Liver (tissue), 9 donors: ENCODE data around the gene VAPA. TPM values are rescaled to one million over a fixed set of nuclear protein-coding genes. Genes with fewer than 3 reads are reported as not detected.

Source experiments
- DNase-seq: peaks from one replicate; pipeline ENCODE4 v3.0.0-alpha.2; 2017; ENCODE audit warnings: low spot score
- H3K27ac ChIP-seq, 2 donors: one replicate each; pipeline ENCODE4 v1.7.0; 2013; ENCODE audit warnings: inconsistent platforms in 2 of 2, low read length in 2 of 2, control low read depth in 1 of 2, low read depth in 1 of 2, mild to moderate bottlenecking in 1 of 2
- H3K27me3 ChIP-seq, 4 donors: one replicate each; pipeline versions ENCODE4 v1.6.1 to v1.7.0; 2013; ENCODE audit warnings: low read length in 3 of 4, inconsistent platforms in 1 of 4, mild to moderate bottlenecking in 1 of 4, moderate library complexity in 1 of 4; ENCODE audit not compliant: control insufficient read depth in 4 of 4, insufficient read depth in 4 of 4
- H3K36me3 ChIP-seq, 4 donors: one replicate each; pipeline versions ENCODE4 v1.6.1 to v1.7.0; 2013; ENCODE audit warnings: low read length in 3 of 4, mild to moderate bottlenecking in 3 of 4, low read depth in 1 of 4, moderate library complexity in 1 of 4; ENCODE audit not compliant: control insufficient read depth in 4 of 4, insufficient read depth in 3 of 4
- H3K4me1 ChIP-seq, 4 donors: one replicate each; pipeline versions ENCODE4 v1.6.1 to v1.7.0; 2013; ENCODE audit warnings: low read length in 3 of 4, mild to moderate bottlenecking in 3 of 4, moderate library complexity in 1 of 4; ENCODE audit not compliant: control insufficient read depth in 4 of 4, insufficient read depth in 4 of 4
- H3K4me3 ChIP-seq, 3 donors: one replicate each; pipeline versions ENCODE4 v1.6.1 to v1.7.0; 2013; ENCODE audit warnings: low read length in 3 of 3, control low read depth in 1 of 3, low read depth in 1 of 3, mild to moderate bottlenecking in 1 of 3
- H3K9ac ChIP-seq, 2 donors: one replicate each; pipeline ENCODE4 v1.7.0; 2013; ENCODE audit warnings: low read length in 2 of 2, mild to moderate bottlenecking in 2 of 2, moderate library complexity in 2 of 2, control low read depth in 1 of 2, low read depth in 1 of 2
- H3K9me3 ChIP-seq, 4 donors: one replicate each; pipeline versions ENCODE4 v1.6.1 to v1.7.0; 2013; ENCODE audit warnings: low read length in 3 of 4; ENCODE audit not compliant: control insufficient read depth in 4 of 4
- FOXA1 ChIP-seq: IDR thresholded peaks from 2 replicates; pipeline ENCODE4 v1.6.1; 2016; ENCODE audit warnings: antibody characterized with exemption
- FOXA2 ChIP-seq: IDR thresholded peaks from 2 replicates; pipeline ENCODE4 v1.6.1; 2016; ENCODE audit warnings: antibody characterized with exemption
- HNF4A ChIP-seq, 2 donors: conservative IDR thresholded peaks; 2 replicates each; pipeline ENCODE4 v1.6.1; 2016; ENCODE audit warnings: antibody characterized with exemption in 2 of 2, mild to moderate bottlenecking in 2 of 2
- JUND ChIP-seq, 2 donors: IDR thresholded peaks; 2 replicates each; pipeline ENCODE4 v1.6.1; 2016; ENCODE audit warnings: antibody characterized with exemption in 2 of 2
- MAX ChIP-seq: IDR thresholded peaks from 2 replicates; pipeline ENCODE4 v1.6.1; 2016; ENCODE audit warnings: antibody characterized with exemption
- REST ChIP-seq: IDR thresholded peaks from 2 replicates; pipeline ENCODE4 v1.6.1; 2016; ENCODE audit warnings: antibody characterized with exemption, mild to moderate bottlenecking
- RXRA ChIP-seq, 2 donors: IDR thresholded peaks; 2 replicates each; pipeline ENCODE4 v1.6.1; 2017 to 2018; ENCODE audit warnings: antibody characterized with exemption in 2 of 2, mild to moderate bottlenecking in 1 of 2
- SP1 ChIP-seq: IDR thresholded peaks from 2 replicates; pipeline ENCODE4 v1.6.1; 2018; ENCODE audit warnings: antibody characterized with exemption, mild to moderate bottlenecking
- TAF1 ChIP-seq: conservative IDR thresholded peaks from 2 replicates; pipeline ENCODE4 v1.6.1; 2016; ENCODE audit warnings: antibody characterized with exemption, mild to moderate bottlenecking
- ZBTB33 ChIP-seq: IDR thresholded peaks from 2 replicates; pipeline ENCODE4 v1.6.1; 2016; ENCODE audit warnings: antibody characterized with exemption
- WGBS: extraction: QIAGEN DNeasy Blood & Tissue Kit; methylation state at CpG from one replicate; pipeline ENCODE4 v1.1.7; 2013; 5-methylcytosine and 5-hydroxymethylcytosine counted together
- polyA plus RNA-seq, 2 donors: library from polyadenylated mRNA; stranded (reverse) in 1 of 2; unstranded in 1 of 2; fragments of 200-250 nt in 1 of 2; fragments of >200 nt in 1 of 2; fragmentation: Nextera tagmentation in 1 of 2; extraction: Ambion mirVana in 1 of 2; gene quantifications; one replicate each; pipeline versions ENCODE4 v1.2.1 to v1.2.3, GENCODE V29; 2013 to 2015
- total RNA-seq, 2 donors: library from RNA; depleted of rRNA; stranded (reverse); fragments of >200 nt; gene quantifications; one replicate each; pipeline ENCODE4 v1.2.3, GENCODE V29; 2014
- donor health status: healthy.
- donor health status: healthy.
- donor health status: healthy.
- donor health status: healthy.
- donor health status: healthy.

The VAPA gene
- total and polyA plus RNA-seq, 4 donors: 80.7 to 114 (median 91.0) TPM

- WGBS: 77% methylated on average over 2 of the region's 2 CpGs
- DNase-seq: no peak
- Histone ChIP-seq H3K9me3 (peaks cover 0 to 8% (median 0%) of the 10 kb centered on the region in 4 donors), H3K27ac (no peak overlapping the region), H3K36me3 (no peaks in the 10 kb centered on the region), H3K27me3 (no peaks in the 10 kb centered on the region), H3K4me3 (no peak overlapping the region), H3K4me1 (no peaks in the 10 kb centered on the region), H3K9ac (no peak overlapping the region)
- TF ChIP-seq SP1: no peak
- no peak for TF ChIP-seq RXRA (IDR thresholded peaks at IDR 0.05)
- TF ChIP-seq FOXA1: no peak
- no peak for TF ChIP-seq MAX
- TF ChIP-seq REST: no peak
- TF ChIP-seq ZBTB33: no peak
Observed at GRCh38 chr18:9998330-9998729, 84.5 kb downstream of the VAPA start.

- 83% methylated on average over 3 of the region's 3 CpGs for WGBS
- H3K4me3 ChIP-seq: no peak overlapping the region
- no peaks in the 10 kb centered on the region for H3K27me3 ChIP-seq
- H3K36me3 ChIP-seq: no peaks in the 10 kb centered on the region
- no peak overlapping the region for H3K27ac ChIP-seq
- DNase-seq: no peak
- H3K9me3 ChIP-seq: peaks cover 0 to 8% (median 0%) of the 10 kb centered on the region in 4 donors
- no peaks in the 10 kb centered on the region for H3K4me1 ChIP-seq
- no peak for TF ChIP-seq FOXA1
- no peak for TF ChIP-seq JUND (IDR thresholded peaks at IDR 0.05)
- TF ChIP-seq FOXA2: no peak
- no peak for TF ChIP-seq TAF1
- TF ChIP-seq REST: no peak
- TF ChIP-seq HNF4A (conservative IDR thresholded peaks at IDR 0.05): no peak
- no peak overlapping the region for H3K9ac ChIP-seq
Observed at GRCh38 chr18:10002280-10002679, 88.5 kb downstream of the VAPA start.
